D341Med (cell line): ENCODE measurements around the gene SEL1L2.

Experiments
- DNase-seq: peaks from one replicate; pipeline ENCODE4 v3.0.0; 2012; ENCODE audit warnings: low spot score

The SEL1L2 gene

DNA sequence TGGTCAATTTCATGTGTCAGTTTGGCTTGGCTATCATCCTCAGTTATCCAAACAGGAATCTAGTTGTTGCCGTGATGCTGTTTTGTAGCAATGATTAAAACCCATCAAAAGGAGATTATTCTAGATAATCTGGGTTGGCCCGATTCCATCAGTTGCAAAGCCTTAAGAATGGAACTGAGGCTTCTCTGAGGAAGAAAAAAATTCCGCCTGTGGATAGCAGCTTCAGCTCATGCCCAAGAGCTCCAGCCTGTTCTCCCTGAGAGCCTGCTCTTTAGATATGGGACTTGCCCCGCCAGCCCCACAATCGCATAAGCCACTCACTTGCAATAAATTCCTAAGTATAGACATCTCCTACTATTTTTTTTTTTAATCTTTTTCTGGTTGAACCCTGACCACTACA, 61.5 kb downstream of the SEL1L2 start:
- peak; percentile 66 for DNase-seq

DNA sequence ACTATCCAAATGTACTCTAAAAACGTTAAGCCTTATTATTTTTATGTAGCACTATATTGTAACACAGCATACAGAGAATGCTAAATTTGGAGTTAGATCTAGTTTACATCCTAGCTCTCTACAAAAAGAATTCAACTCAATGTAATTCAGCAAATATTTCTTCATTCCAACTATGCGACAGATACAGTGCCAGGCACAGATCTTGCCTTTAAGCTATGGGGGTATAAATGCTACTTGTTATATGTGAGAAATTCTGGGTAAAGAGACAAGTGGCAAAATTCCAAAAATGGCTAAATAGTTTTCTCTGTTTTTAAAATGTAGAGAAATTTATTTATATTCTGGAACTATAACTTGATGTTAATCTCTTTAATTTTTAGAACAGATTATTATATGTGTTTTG, 63.2 kb downstream of the SEL1L2 start:
- no peak for DNase-seq

DNA sequence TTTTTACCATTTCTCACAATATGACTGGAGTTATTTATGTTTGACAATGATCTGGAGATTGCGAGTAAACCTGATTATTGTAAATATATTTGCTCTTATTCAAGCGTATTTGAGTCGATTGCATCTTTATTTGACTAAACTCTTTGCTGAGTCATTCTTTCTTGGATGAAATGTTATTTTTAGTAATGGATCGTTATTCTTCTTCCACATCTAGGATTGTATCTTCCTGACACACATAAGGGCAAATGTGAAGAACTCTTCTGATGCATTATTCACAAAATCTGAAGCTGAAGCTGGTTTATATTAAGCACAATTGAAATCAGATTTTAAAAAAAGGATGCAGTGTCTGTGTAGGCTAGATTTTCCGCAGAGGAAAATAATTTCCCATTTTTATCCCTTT, 68.2 kb downstream of the SEL1L2 start:
- no peak for DNase-seq

DNA sequence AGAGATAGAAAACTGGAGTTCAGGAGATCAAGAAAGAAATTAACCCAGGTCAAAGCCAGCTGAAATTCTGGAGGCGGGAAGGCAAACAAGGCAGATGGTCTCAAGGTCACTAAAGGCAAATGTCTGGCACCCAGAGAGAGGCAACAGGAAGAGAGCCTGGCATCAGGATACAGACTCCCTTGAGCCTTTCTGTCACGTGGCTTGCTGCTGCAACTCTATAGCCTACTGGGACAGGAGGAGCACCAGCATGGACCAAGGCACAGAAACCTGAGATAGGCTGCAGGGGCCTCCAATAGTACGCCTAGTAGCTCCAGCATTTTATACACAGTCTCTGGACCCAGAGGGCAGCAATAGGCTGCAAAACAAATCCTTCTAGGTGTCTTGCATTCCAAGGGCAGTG, 75.1 kb downstream of the SEL1L2 start:
- peak; percentile 55 for DNase-seq

DNA sequence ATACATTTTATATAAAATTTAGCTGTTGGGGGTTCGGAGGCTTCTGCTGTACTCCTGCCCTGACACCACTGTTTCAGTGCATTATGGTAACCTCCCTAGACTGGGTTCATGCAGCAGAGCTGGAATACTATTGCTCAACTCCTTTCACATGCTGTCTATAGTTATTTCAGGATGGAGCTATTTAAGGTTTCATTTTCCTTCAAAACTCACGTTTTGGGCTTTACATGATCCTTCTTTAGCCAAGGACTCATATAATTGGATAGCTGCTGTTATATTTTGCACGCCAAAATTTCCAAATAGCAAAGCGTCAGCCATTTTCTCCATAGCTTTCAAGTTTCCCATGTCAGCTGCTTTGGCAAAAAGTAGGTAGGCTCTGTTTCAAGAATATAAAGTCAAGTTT, 76.8 kb downstream of the SEL1L2 start:
- no peak for DNase-seq

DNA sequence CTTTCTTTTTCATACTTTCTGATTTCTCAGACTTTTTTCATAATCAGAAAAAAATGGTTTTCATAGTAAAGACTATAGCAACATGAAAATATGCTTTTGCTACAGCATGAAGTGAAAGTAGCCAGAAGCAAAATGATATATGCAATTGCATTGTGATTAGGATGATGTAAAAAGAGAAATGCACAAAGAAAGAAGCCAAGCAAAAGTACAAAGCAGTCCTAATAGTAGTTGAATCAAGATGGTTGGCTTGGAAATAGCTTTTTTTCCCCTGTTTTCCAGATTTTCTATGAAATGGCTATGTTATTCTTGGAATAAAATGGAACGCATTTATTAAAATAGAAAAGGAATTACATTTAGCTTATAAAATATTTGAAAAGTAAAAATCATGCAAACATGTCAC, 77.3 kb downstream of the SEL1L2 start:
- no peak for DNase-seq

DNA sequence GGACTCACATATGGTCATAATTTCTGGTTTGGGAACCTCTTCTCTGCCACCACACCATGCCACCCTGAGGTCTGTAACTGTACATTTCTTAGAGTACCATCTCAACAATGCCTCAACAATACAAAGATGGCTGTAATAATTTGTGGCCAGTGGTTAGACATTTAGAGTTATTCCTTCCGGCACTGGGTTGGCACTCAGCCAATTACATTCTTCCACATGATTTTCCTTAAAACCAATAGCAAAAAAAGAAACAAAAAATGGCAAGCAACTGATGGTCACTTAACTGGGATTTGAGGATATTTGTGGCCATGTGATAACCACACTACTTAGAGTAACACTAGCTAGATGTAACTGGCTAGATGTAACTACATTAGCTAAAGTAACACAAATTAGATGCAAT, 79.9 kb downstream of the SEL1L2 start:
- DNase-seq: no peak

DNA sequence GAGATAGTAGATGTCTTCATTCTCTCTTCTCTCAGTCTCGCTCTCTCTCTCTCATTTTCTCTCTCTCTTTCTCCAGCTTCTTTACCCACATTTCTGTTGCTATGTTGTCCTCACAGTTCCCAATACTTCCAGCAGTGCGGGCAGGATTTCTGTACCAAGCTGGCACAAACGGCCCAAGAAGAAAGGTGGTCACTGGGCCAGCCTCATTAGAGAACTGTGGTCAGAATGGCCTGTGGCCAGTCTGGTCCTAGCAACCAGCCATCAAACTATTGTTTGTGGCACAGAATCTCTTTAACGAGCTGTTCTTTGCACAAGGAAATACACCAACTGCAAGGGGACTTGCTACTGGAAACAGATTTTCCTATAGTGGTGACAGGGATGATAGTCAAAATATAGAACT, 81.3 kb downstream of the SEL1L2 start:
- DNase-seq: no peak

DNA sequence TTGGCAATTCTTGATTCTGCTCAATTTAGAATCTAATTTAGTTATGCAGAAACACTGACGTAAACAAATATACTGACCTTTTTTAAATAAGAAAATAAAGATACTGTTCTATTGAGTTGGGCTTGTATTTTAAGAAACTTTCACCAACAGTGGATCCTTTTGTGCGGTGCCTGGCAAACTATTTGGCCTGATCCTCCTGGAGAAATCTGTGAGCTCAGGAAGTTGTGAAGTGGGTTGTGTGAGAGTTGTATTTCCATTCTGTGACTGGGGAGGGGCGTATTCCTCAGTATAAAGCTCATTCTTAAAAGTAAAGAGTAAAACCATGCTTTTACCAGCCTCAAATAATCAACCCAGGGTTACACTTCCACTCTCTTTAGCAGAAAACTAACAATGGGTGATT, 85.6 kb downstream of the SEL1L2 start:
- DNase-seq: no peak

DNA sequence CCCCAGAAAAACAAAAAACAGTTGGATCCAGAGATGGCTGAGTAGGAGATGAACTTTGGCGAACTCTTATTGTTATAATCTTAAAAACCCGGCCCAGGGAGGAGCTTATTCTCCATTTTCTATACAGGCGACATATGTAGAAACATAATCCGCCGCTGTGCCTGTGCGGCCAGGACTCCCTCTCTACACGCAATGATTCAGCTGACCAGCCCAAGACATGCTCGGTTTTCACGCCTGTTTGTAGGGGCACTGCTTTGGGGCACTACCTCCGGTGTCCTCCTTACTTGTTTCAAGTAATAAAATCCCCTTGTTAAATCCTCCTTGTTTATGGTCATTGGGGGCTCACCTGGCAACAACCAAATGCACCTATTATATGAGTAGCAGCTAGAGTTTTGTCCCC, 89.9 kb downstream of the SEL1L2 start:
- DNase-seq: no peak

DNA sequence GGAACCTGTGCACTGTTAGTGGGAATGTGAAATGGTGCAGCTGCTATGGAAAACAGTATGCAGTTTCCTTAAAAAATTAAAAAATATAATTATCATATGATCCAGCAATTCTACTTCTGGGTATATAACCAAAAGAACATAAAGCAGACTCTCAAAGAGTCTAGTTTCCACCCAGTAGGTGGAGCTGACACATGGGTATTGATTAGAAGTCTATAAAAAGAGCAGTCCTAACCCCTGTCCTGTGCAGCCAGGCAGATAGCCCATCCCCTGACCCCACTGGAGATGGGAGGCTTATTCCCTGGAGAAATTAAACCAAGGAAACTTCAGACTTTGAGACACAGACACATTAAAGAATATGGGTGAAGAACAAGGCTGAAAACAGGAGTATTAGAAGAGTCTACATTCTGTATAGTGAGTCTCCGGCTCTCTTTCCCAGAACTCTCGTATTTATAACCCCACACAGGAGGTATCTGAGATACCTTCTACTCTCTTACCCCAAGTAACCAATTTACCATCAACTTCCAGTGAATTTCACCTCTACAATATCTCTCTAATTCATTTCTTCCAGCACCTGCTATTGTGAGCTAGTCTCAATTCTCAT, 92.3 kb downstream of the SEL1L2 start:
- peak; percentile 59 for DNase-seq

DNA sequence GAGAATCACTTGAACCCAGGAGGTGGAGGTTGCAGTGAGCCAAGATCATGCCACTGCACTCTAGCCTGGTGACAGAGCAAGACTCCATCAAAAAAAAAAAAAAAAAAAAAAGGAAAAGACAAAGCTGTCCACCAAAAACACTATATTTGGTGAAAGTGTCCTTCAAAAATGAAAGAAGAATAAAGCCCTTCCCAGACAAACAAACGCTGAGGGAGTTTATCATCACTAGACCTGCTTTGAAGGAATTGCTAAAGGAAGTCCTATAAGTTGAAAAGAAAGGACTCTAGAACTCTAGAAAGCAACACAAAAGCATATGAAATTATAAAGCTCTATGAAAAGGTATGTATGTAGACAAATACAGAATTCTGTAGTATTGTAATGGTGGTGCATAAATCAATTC, 98.8 kb downstream of the SEL1L2 start:
- DNase-seq: no peak

DNA sequence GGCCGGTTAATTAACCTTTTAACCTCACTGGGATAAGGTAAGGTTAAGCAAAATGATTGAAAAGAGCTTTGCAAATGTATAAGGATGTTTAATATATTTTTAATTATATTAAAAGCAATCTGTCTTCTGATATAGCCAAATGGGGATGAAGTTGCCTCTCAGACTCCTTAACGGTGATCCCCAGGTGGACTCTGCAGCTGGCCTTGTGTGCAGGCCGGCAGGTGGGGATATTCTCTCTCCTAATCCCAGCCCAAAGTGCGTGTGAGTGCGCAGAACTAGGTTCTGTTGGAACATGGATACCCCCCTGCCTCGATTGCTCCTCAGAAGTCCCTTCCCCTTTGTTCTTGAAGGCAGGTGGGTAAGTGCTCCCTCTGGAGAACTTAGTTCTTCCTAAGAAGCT, 105.6 kb downstream of the SEL1L2 start:
- no peak for DNase-seq

DNA sequence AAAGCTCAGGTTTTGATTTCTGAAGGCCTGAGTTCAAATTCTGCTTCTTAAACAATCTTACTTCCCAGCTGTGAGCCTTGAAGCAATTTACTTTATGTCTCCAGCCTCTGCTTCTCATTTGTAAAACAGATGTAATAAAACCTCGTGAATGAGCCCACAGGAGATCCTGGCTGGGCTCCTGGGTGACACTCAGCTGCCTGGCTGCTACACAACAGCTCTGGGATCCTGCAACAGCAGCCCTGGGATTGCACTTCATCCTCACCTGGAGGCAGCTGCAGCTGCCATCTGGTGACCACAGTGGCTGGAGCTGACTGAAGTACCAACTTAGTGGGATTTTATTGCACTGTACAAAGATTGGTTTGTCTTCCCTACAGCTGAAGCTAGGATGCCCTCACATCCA, 107.0 kb downstream of the SEL1L2 start:
- peak; percentile 42 for DNase-seq

DNA sequence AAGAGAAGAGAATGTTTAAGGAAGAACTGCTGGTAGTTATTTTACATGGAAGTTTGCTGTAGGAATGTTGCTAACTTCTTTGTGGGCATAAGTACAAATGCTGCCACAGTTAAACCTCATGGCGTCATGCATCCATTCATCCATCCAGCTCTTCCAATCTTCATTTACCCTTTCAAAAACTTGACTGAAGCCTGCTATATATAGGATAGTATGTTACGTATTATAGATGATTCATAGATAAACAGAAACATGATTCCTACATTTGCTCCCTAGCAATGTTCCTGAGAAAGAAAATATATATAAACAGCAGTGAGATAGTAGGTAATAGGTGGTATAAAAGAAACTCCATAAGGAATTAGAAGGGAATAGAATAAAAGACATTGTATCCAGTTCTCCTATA, 111.8 kb downstream of the SEL1L2 start:
- DNase-seq: no peak

DNA sequence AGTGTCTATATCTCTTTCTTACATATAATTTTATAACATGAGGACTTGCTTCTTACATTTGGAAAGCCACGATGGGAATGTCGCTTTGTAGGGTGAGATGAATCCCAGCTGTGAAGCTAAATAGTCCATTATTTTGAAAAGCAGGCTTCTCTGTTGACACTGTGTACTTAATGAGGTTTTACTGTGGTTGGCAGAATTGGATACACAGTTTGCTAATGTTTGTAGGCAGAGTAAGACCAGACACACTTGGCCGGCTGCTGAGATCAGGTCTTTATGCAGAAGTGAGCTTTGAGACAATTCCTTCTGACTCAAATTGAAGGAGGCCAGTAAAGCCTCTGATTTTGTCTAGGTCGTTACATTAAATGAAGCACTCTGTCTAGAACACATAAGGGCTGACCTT, 112.6 kb downstream of the SEL1L2 start:
- no peak for DNase-seq

DNA sequence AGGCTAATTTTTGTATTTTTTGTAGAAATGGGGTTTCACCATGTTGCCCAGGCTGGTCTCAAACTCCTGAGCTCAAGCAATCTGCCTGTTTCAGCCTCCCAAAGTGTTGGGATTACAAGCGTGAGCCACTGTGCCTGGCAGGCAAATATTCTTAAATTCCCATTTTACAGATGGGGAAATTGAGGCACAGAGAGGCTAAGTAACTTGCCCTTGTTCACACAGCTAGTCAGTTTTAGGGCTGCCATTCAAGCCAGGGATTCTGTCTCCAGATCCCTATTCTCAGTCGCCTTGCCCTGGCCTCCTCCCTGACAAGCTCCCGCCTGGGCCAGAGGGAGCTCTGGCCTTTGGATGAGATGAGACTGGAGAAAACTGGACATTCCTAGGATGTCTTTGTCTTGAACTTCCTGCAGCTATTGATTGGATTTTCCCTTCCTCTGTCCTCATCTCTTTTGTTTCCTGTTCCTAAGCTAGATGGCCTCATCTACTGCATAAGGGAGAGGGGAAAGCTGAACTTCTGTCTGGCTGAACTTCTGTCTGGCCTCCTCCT, 115.1 kb downstream of the SEL1L2 start:
- no peak for DNase-seq

DNA sequence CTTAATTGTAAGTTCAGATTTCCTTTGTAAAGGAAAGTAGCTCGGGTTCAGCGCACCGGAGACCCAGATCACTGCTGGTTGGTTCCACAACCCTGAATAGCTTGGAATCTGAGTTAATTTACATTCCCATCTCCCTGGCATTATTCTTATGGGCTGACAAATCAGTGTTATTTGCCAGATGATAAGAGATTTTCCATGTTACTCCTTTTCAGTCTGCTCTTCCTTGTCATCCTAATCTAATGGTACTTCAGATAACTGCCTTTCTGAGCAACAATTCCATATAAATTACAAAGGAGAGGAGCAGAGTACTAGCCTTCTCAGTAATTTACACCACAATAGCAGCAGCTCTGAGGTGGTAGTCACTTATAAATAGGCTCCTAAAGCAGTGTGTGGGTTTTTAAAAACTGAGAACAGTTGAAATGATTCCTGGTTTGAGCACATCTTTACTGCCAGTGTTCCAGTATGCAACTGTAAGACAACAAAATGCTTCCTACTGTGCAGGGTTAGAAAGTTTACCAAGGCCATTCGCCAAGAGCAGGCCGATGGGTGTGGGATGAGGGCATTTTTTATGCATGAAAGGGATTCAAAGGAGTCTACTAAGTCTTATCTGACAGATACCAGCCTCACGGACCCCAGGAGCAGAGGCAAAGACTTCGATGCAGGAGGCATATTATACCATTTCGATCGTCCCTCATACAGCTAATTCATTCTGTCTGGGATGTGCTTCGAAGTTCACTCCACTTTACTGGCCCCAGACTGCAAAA, 115.8 kb downstream of the SEL1L2 start:
- no peak for DNase-seq

DNA sequence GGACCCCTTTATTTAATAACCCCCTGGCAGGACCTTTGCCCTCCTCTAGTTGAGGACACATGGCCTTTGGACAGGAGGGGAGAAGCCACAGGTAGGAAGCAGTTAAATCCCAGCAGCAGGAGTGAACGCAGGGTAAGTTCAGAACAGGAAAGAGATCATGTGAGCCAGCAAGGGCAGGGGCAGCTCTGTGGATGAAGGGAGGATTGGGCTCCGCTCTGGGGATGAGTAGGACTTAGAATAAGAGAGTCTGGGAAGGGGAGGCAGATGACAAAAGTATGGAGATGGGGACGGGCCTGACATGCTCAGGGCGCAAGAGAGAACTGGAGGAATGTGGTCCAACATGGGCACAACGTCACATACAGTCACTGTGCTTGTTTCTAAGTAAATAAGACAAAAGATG, 116.6 kb downstream of the SEL1L2 start:
- DNase-seq: no peak

DNA sequence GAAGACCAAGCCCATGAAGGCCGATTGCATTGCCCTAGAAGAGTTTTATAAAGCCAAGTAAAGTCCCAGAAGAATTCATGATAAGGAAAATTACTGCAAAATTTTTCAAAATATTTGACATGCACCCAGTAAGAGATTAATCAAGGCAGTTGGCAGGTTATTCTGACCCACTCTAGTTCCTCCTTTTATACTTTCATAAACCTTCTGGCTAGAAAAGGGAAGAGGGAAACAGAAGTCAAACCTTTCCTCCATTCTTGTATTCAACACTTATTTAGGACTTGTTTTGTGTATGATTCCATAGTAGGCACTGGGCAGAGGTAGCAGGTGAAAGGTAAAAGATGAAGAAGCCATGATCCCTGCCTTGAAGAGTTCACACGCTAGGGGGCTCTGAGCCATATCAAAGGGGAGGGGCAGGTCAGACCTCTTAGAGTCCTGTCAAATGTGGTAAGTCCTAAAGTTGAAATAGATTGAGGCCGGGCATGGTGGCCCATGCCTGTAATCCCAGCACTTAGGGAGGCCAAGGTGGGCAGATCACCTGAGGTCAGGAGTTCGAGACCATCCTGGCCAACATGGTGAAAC, 120.2 kb downstream of the SEL1L2 start:
- DNase-seq: no peak

DNA sequence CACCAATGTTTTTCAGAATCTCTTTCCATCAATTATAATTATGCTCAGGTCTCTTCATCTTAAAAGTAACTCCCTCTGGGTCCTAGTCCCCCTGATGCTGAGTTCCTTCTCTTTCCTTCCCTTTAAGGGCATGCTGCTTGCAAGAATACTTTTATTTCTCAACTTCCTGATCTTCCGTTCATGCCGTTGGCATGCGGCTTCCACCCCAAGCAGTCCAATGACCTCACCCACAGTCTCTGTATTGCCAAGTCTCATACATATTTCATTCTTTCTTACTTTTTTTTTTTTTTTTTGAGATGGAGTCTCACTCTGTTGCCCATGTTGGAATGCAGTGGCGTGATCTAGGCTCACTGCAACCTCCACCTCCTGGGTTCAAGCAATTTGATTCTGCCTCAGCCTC, 122.1 kb downstream of the SEL1L2 start:
- DNase-seq: no peak

DNA sequence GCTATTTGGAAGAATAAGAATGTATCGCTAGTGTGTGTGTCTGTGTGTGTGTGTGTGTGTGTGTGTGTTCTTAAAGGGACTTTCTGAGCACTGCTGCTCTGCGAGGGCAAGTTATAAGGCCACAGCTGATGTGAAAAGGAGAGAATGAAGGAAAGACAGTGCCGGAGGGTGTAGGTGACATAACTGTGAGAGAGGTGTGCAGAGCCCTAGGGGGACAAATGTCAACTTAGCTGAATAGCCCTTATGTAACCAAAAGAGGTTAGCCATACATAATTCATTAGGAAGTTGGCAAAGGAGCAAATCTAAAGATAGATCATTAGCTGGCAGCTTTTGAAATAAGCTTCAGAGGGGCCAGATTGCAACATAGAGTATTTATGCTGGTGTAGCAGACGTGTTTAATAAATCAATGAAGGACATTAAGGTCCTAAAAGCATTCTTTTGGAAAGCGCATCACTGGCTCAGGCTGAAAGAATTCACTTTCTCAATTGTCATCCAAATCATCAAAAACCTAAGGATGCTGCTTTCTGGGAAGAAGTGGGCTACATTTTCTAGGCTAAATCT, 124.5 kb downstream of the SEL1L2 start:
- peak; percentile 31 for DNase-seq

DNA sequence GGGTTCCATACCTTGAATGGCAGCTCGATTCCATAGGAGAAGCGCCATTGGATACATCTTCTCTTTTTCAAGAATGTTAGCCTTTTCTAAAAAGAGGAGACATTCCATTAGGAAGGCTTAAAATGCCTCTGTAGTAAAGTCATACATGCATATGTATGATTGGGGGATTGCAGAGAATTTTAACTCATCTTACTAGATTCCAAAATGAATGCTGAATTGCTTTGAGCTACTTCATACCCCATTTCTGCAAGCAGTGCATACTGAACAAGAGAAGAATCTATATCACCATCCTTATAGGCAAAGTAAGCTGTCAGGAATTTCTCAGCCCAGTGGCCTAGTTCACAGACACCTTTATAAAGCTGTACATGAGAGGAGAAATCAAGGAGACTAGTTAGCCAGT, 125.3 kb downstream of the SEL1L2 start:
- DNase-seq: no peak
